Stomach (tissue), 9 donors: ENCODE results near the gene MSI2. TPM values are rescaled to one million over a fixed set of nuclear protein-coding genes. Genes with fewer than 3 reads are reported as not detected.

Source experiments
- DNase-seq, 2 donors: peaks; one replicate each; pipeline versions ENCODE4 v3.0.0 to v3.0.0-alpha.2; 2013 to 2019
- H3K27ac ChIP-seq, 5 donors: fragments of 200-600 bp in 4 of 5; sonication (generic) in 4 of 5; one replicate each; pipeline ENCODE4 v1.5.1; 2013 to 2019; ENCODE audit warnings: mild to moderate bottlenecking in 1 of 5, moderate library complexity in 1 of 5
- H3K27me3 ChIP-seq, 3 donors: fragments of 200-600 bp; sonication (generic); one replicate each; pipeline ENCODE4 v1.5.1; 2017 to 2019; ENCODE audit warnings: mixed run types in 1 of 3
- H3K36me3 ChIP-seq, 4 donors: fragments of 200-600 bp; sonication (generic); 1 replicate in 3 of 4; 2 replicates in 1 of 4; pipeline ENCODE4 v1.5.1; 2016 to 2019
- H3K4me1 ChIP-seq, 4 donors: fragments of 200-600 bp; sonication (generic); one replicate each; pipeline ENCODE4 v1.5.1; 2016 to 2019
- H3K4me3 ChIP-seq, 4 donors: fragments of 200-600 bp; sonication (generic) in 3 of 4; one replicate each; pipeline ENCODE4 v1.5.1; 2016 to 2019; ENCODE audit warnings: mild to moderate bottlenecking in 1 of 4
- H3K9me3 ChIP-seq, 4 donors: fragments of 200-600 bp; sonication (generic); one replicate each; pipeline ENCODE4 v1.5.1; 2016 to 2019
- EP300 ChIP-seq: sonication (generic); formaldehyde crosslinking; IDR thresholded peaks from one replicate; pipeline ENCODE4 v1.6.1; 2017; ENCODE audit warnings: antibody characterized with exemption
- POLR2A ChIP-seq, 4 donors: fragments of 450-650 bp; IDR thresholded peaks; one replicate each; pipeline ENCODE4 v1.6.1; 2016; ENCODE audit warnings: antibody characterized with exemption in 4 of 4, control low read depth in 2 of 4, mild to moderate bottlenecking in 1 of 4, moderate library complexity in 1 of 4
- POLR2AphosphoS5 ChIP-seq, 3 donors: sonication (generic); formaldehyde crosslinking; IDR thresholded peaks; one replicate each; pipeline ENCODE4 v1.6.1; 2016; ENCODE audit warnings: antibody characterized with exemption in 3 of 3
- WGBS, 5 donors: extraction: QIAGEN DNeasy Blood & Tissue Kit in 3 of 5; methylation state at CpG; one replicate each; pipeline versions ENCODE4 v1.1.5 to v1.1.7; 2013 to 2018; 5-methylcytosine and 5-hydroxymethylcytosine counted together
- intact Hi-C: fragments of 100-400 bp; cut with DNase I; formaldehyde crosslinking; loops from one replicate; pipeline ENCODE4 v1.15.1; 2023; ENCODE audit warnings: low total_unique reads
- polyA plus RNA-seq, 3 donors: library from polyadenylated mRNA; stranded (reverse); fragments of 200-250 nt; gene quantifications; one replicate each; pipeline ENCODE4 v1.2.3, GENCODE V29; 2013
- total RNA-seq, 5 donors: library from RNA; depleted of rRNA; stranded (reverse); fragments of >200 nt; gene quantifications; one replicate each; pipeline versions ENCODE4 v1.1.0 to v1.2.3, GENCODE V29; 2014 to 2016
- TF ChIP-seq, protein P1 (sequence below), 7 experiments: fragments of 450-650 bp in 4 of 7; fragments of 200-600 bp in 3 of 7; sonication (generic) in 3 of 7; IDR thresholded peaks; one replicate each; pipeline ENCODE4 v1.5.1; 2016 to 2019; ENCODE audit warnings: antibody characterized with exemption in 7 of 7, control low read depth in 2 of 7, mild to moderate bottlenecking in 1 of 7
- donor health status: healthy with polysubstance abuse.
- donor health status: Bipolar disorder and iron deficiency.
- donor health status: healthy.

The MSI2 gene
- total and polyA plus RNA-seq, 8 donors = 8.3 to 72.4 (median 22.9) TPM

DNA sequence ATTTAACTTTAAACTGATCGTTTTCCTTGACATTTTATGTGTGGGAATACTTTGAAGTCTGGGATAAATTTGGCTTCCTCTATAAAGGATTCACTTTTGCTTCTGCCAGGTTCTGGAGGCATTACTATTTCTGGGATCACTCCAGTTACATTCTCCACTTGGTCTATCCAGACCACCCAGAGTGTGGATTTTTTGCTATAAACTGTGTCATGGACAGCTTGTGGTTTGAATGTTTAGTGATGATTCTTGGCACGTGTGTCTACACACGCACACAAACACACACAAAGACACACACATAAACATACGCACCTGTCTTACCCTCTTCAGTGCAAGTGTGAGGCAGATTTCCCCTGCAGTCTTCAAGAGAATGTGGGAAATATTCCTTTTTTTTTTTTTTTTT is 27.4 kb upstream of the MSI2 start:
- Histone ChIP-seq H3K27me3 (no peaks in the 10 kb centered on the region), H3K36me3 (no peaks in the 10 kb centered on the region), H3K27ac (no peak overlapping the region), H3K9me3 (no peaks in the 10 kb centered on the region), H3K4me3 (no peak overlapping the region), H3K4me1 (peaks cover 0 to 13% (median 10%) of the 10 kb centered on the region in 4 donors)
- 46 to 80% (median 73%) methylated on average over 4 of the region's 4 CpGs for WGBS, 5 donors
- TF ChIP-seq EP300 = no peak
- no peak for TF ChIP-seq POLR2A (IDR thresholded peaks at IDR 0.05)
- TF ChIP-seq, protein P1, sequence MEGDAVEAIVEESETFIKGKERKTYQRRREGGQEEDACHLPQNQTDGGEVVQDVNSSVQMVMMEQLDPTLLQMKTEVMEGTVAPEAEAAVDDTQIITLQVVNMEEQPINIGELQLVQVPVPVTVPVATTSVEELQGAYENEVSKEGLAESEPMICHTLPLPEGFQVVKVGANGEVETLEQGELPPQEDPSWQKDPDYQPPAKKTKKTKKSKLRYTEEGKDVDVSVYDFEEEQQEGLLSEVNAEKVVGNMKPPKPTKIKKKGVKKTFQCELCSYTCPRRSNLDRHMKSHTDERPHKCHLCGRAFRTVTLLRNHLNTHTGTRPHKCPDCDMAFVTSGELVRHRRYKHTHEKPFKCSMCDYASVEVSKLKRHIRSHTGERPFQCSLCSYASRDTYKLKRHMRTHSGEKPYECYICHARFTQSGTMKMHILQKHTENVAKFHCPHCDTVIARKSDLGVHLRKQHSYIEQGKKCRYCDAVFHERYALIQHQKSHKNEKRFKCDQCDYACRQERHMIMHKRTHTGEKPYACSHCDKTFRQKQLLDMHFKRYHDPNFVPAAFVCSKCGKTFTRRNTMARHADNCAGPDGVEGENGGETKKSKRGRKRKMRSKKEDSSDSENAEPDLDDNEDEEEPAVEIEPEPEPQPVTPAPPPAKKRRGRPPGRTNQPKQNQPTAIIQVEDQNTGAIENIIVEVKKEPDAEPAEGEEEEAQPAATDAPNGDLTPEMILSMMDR (IDR thresholded peaks at IDR 0.05) = no peak
- no peak for TF ChIP-seq POLR2AphosphoS5 (IDR thresholded peaks at IDR 0.05)
- intact Hi-C loops = no loop called here
- DNase-seq = no peak

DNA sequence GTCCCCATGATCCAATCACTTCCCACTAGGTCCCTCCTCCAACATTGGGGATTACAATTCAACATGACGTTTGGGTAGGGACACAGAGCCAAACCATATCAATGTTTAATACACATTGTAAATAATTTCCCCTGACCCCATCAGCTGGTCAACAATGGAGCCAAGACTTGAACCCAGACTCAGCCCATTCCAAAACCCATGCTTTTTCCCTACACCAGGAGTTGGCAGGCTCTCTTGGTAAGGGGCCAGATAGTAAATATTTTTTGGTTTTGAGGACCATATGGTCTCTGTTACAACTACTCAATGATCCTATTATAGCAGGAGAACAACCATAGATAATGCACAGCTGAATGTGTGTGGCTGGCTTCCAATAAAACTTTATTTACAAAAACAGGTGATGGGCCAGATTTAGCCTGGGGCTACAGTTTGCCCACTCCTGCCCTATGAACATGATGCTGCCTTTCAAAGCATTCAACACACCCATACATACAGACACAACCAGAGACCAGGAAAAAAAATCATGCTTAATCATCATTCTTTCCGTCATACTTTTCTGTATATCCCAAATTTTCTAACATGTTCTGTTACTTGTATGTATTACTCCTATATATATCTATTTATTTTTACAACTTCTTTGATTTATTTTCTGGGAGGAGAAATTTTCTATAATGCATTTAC is 22.1 kb upstream of the MSI2 start:
- Histone ChIP-seq H3K27ac (no peak overlapping the region), H3K4me1 (peaks cover 0 to 13% (median 10%) of the 10 kb centered on the region in 4 donors), H3K4me3 (no peak overlapping the region), H3K9me3 (no peaks in the 10 kb centered on the region), H3K27me3 (no peaks in the 10 kb centered on the region), H3K36me3 (no peaks in the 10 kb centered on the region)
- TF ChIP-seq, protein P1 (IDR thresholded peaks at IDR 0.05) = no peak
- TF ChIP-seq EP300 = no peak
- peak in 1 of 2 donors; percentile 58 for DNase-seq
- intact Hi-C loops = loop anchor here (10.0 kb wide), 1 partner anchor 521 kb away; no protein-coding TSS in a partner anchor
- 47 to 68% (median 55%) methylated on average over 2 of the region's 2 CpGs for WGBS, 5 donors

DNA sequence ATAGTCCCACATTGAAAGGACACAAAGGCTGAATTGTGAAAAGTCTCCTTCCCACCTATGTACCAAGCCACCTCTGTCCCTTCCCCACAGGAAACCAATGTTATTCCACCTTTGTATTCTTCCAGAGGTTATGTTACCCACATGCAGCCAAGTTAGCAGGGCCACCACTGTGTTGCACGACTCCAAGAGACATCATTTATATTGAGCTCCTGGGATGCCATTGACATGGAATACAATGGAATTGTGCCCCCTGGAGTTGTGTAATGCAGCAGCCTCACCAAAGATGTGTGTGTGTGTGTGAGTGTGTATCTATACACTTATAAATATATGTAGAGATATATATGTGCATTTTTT is 21.6 kb upstream of the MSI2 start:
- Histone ChIP-seq H3K27ac (no peak overlapping the region), H3K36me3 (no peaks in the 10 kb centered on the region)
- intact Hi-C loops = loop anchor here (10.0 kb wide), 1 partner anchor 520 kb away; no protein-coding TSS in a partner anchor

DNA sequence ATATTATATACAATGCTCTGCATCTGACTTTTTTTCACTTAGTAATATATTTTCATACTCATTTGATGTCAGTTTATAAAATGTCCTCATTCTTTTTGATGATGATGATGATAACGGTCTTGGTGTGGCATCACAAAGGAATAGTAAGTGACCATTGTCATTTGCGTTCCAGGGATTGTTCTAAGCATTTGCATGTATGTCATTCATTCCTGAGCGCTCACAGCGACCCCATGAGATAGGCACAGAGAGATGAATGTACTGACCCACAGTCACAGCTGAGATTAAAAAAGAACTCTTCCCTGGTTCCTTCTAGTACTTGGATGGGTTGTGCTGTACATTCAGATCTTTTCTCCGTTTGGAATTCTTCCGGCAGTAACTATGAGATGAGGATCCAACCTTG is 21.2 kb upstream of the MSI2 start:
- H3K4me3 ChIP-seq = no peak overlapping the region
- no peak overlapping the region for H3K27ac ChIP-seq
- peaks cover 0 to 13% (median 10%) of the 10 kb centered on the region in 4 donors for H3K4me1 ChIP-seq
- H3K9me3 ChIP-seq = no peaks in the 10 kb centered on the region
- no peaks in the 10 kb centered on the region for H3K27me3 ChIP-seq
- 88 to 91% (median 89%) methylated on average over 6 of the region's 6 CpGs for WGBS, 5 donors
- DNase-seq = no peak
- intact Hi-C loops = loop anchor here (10.0 kb wide), 1 partner anchor 520 kb away; no protein-coding TSS in a partner anchor
- TF ChIP-seq POLR2A (IDR thresholded peaks at IDR 0.05) (no peak), EP300 (no peak), POLR2AphosphoS5 (IDR thresholded peaks at IDR 0.05) (no peak)
- TF ChIP-seq, protein P1 (IDR thresholded peaks at IDR 0.05) = no peak
- H3K36me3 ChIP-seq = no peaks in the 10 kb centered on the region

More for the DNA sequence above, 21.6 kb upstream of the MSI2 start:
- no peaks in the 10 kb centered on the region for H3K9me3 ChIP-seq
- TF ChIP-seq POLR2A (IDR thresholded peaks at IDR 0.05) = no peak
- TF ChIP-seq, protein P1 (IDR thresholded peaks at IDR 0.05) = no peak
- no peak for TF ChIP-seq POLR2AphosphoS5 (IDR thresholded peaks at IDR 0.05)
- TF ChIP-seq EP300 = no peak
- H3K4me1 ChIP-seq = peaks cover 0 to 13% (median 10%) of the 10 kb centered on the region in 4 donors
- 39 to 62% (median 49%) methylated on average over 1 of the region's 1 CpG for WGBS, 5 donors
- no peak overlapping the region for H3K4me3 ChIP-seq
- DNase-seq = no peak
- H3K27me3 ChIP-seq = no peaks in the 10 kb centered on the region
